Right cardiac atrium (tissue), 5 donors: ENCODE measurements around the gene TRIM26. TPM values are rescaled to one million over a fixed set of nuclear protein-coding genes. Genes with fewer than 3 reads are reported as not detected.
"Not testable (repeated sequence)": the region's sequence is repeated elsewhere in the genome, so short reads cannot be mapped to it uniquely, and the experiment has no call there.

Experiments
- ATAC-seq, 2 donors: fragments of 200-7000 bp; cut with Tn5 transposase; one replicate each; pipeline versions ENCODE4 v1.8.0 to v1.9.1; 2020; ENCODE audit warnings: moderate library complexity in 2 of 2, mild to moderate bottlenecking in 1 of 2
- DNase-seq, 3 donors: peaks; one replicate each; pipeline ENCODE4 v3.0.0-alpha.2; 2020
- H3K27ac ChIP-seq: one replicate; pipeline ENCODE4 v1.5.1; 2013; ENCODE audit warnings: mild to moderate bottlenecking, low read length, control low read depth, moderate library complexity
- H3K27me3 ChIP-seq: one replicate; pipeline ENCODE4 v1.6.1; 2013; ENCODE audit not compliant: control insufficient read depth, insufficient read depth
- H3K4me1 ChIP-seq: one replicate; pipeline ENCODE4 v1.6.1; 2013; ENCODE audit warnings: low read length; ENCODE audit not compliant: control insufficient read depth, insufficient read depth
- H3K4me3 ChIP-seq: one replicate; pipeline ENCODE4 v1.5.1; 2013; ENCODE audit warnings: low read length, control low read depth
- H3K9me3 ChIP-seq: one replicate; pipeline ENCODE4 v1.6.1; 2013; ENCODE audit warnings: low read length; ENCODE audit not compliant: control insufficient read depth
- WGBS: extraction: QIAGEN DNeasy Blood & Tissue Kit; methylation state at CpG from one replicate; pipeline ENCODE4 v1.1.7; 2013; 5-methylcytosine and 5-hydroxymethylcytosine counted together
- intact Hi-C, 4 donors: fragments of 100-400 bp; cut with DNase I; formaldehyde crosslinking; loops; one replicate each; pipeline versions ENCODE4 v1.11.0 to v1.14.0; 2022 to 2023
- polyA plus RNA-seq: library from polyadenylated mRNA; stranded (reverse); fragments of 200-250 nt; gene quantifications from one replicate; pipeline ENCODE4 v1.2.3, GENCODE V29; 2013
- total RNA-seq, 4 donors: library from RNA; stranded (reverse); fragmentation: NEBNext Ultra II Directional; extraction: Animal tissue kit (Norgen Biotek cat#: 25700); gene quantifications; one replicate each; pipeline ENCODE4 v1.2.1, GENCODE V29; 2021
- donor health status: healthy with polysubstance abuse.
- donor health status: DM: no; HTN: yes; CAD: no.
- donor health status: DM: no; HTN: no; CAD: no.
- donor health status: DM: no; HTN: yes; CAD: no; lungs with severe emphysema.
- donor health status: DM: yes; HTN: yes; CAD: no.

Gene TRIM26
- total and polyA plus RNA-seq, 5 donors, result 19.6 to 27.1 (median 25.0) TPM

DNA sequence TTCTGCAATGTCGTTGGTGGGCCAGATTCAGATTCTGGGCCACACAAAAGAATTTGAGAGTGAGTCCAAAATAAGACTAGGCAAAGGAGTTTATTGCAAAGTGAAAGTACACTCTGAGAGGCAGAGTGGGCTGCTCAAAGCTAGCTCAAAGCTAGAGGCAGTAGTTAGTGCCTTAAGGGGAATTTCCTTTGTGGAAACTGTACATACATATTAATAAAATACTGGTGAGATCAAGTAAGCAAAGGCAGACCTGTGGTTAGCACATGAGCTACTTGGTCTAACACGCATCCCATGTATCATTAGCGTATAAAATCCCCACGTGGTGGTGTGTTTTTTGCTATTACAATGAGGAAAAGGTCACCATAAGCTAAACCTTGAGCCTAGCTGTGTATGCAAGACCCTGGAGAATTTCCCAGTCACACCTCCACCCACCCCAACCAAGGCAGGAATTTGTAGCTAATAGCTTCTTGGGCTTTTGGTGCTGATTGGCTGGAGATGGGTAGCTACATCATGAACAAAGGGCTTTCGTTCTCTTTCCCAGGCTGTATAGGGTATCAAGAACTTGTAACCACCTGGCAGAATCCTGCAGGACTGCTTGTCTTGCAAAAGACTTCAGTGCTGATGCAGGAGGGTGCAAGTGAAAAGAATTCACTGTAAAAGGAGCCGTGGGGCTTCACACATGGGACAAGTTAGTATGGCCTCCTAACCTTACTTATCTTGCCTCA is 14.7 kb upstream of the TRIM26 start:
- ATAC-seq, result no peak

DNA sequence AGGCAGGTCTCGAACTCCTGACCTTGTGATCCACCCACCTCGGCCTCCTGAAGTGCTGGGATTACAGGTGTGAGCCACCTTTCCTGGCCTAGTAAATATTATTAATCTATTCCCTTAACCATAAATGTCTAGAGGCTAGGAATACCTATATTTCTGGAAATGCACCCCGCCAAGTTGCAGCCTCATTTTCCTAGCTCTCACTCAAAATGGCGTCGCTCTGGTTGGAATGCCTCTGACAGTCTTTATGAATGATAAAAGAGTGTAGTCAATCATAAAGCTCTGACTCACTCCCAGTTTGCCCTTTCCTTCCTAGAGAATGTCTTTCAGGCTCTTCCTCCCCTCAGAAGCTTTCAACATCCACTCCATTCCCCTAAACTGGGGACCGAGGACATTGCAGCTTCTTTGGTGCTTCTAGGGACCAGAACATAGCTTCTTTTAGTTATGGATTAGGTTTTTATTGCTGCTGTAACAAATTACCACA is 14.1 kb upstream of the TRIM26 start:
- H3K4me3 ChIP-seq, result no peak overlapping the region
- no peaks in the 10 kb centered on the region for H3K4me1 ChIP-seq
- H3K9me3 ChIP-seq, result no peaks in the 10 kb centered on the region
- ATAC-seq (no peak), DNase-seq (no peak)
- 78% methylated on average over 6 of the region's 6 CpGs for WGBS
- no peak overlapping the region for H3K27ac ChIP-seq
- H3K27me3 ChIP-seq, result no peaks in the 10 kb centered on the region
- intact Hi-C loops, result loop anchor here in 1 of 4 donors (10.0 kb wide), 1 partner anchor 168 kb away; no protein-coding TSS in a partner anchor

More for the DNA sequence above, 14.7 kb upstream of the TRIM26 start:
- Histone ChIP-seq H3K27me3 (no peaks in the 10 kb centered on the region), H3K27ac (no peak overlapping the region), H3K4me3 (no peak overlapping the region), H3K9me3 (no peaks in the 10 kb centered on the region), H3K4me1 (no peaks in the 10 kb centered on the region)
- 74% methylated on average over 6 of the region's 6 CpGs for WGBS
- no peak for DNase-seq
- intact Hi-C loops, result loop anchor here in 1 of 4 donors (10.0 kb wide), 1 partner anchor 167 kb away; no protein-coding TSS in a partner anchor

DNA sequence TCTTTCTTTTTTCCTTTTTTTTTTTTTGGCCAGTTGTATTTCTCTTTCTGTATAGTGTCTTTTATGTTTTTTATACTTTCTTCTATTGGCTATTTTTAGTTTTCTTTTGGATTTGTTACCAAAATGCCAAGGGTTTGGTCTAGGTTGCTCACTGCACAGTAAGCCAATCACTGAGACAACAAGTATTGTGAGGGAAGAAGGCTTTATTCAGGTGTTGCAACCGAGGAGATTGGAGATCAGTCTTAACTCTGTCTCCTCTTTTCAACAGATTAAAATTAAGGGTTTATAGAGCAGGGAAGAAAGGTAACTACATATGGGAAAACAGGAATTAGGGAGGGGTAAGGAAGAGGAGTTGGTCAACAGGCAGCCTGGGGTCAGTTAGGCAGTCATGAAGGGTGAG is 10.1 kb upstream of the TRIM26 start:
- Histone ChIP-seq H3K4me1 (no peaks in the 10 kb centered on the region), H3K27ac (no peak overlapping the region), H3K4me3 (no peak overlapping the region), H3K27me3 (no peaks in the 10 kb centered on the region), H3K9me3 (no peaks in the 10 kb centered on the region)
- ATAC-seq, result no peak
- 77% methylated on average over 1 of the region's 1 CpG for WGBS
- no peak for DNase-seq
- intact Hi-C loops, result loop anchor here in 1 of 4 donors (10.0 kb wide), 1 partner anchor 171 kb away; no protein-coding TSS in a partner anchor

DNA sequence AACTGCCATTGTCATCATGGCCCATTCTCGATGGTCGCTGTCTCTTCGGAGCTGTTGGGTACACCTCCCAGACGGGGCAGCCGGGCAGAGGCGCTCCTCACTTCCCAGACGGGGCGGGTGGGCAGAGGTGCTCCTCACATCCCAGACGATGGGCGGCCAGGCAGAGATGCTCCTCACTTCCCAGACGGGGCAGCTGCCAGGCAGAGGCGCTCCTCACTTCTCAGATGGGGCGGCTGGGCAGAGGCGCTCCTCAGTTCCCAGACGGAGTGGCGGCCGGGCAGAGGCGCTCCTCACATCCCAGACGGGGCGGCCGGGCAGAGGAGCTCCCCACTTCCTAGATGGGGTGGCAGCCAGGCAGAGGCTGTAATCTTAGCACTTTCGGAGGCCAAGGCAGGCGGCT is 8.8 kb upstream of the TRIM26 start:
- H3K9me3 ChIP-seq, H3K27ac ChIP-seq, DNase-seq, H3K4me3 ChIP-seq, H3K27me3 ChIP-seq, H3K4me1 ChIP-seq, ATAC-seq: not testable (repeated sequence)
- intact Hi-C loops, result loop anchor here in 1 of 4 donors (10.0 kb wide), 1 partner anchor 173 kb away; no protein-coding TSS in a partner anchor
- WGBS, result 96% methylated on average over 23 of the region's 23 CpGs

DNA sequence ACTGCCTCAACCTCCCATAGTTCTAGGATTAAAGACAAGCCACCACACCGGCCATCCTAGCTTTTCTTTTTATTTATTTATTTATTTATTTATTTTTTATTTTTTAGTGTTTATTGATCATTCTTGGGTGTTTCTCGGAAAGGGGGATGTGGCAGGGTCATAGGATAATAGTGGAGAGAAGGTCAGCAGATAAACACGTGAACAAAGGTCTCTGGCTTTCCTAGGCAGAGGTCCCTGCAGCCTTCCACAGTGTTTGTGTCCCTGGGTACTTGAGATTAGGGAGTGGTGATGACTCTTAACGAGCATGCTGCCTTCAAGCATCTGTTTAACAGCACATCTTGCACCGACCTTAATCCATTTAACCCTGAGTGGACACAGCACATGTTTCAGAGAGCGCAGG is 8.2 kb upstream of the TRIM26 start:
- H3K27ac ChIP-seq, H3K9me3 ChIP-seq, H3K4me1 ChIP-seq, ATAC-seq, H3K4me3 ChIP-seq, H3K27me3 ChIP-seq, DNase-seq: not testable (repeated sequence)
- 81% methylated on average over 6 of the region's 6 CpGs for WGBS
- intact Hi-C loops, result loop anchor here in 1 of 4 donors (10.0 kb wide), 1 partner anchor 173 kb away; no protein-coding TSS in a partner anchor

DNA sequence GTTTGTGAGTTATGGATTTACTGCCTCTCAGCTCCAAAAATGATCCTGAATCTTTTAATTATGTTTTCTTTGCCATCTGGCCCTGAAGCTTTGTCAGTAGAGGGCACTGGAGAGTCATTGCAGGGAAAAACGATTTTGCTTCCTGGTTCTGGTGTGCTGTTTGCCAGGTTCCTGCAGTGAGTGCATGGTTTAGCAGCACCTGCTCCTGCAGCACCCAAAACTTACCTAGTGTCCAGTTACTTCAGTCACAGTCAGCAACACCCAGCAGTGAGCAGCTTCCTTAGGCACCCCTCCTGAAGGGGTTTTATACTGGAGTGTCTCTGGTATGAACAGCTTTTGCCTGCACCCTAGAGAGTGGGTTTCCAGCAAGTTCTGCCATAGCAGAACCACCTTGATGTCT is 6.0 kb upstream of the TRIM26 start:
- Histone ChIP-seq H3K4me1 (no peaks in the 10 kb centered on the region), H3K27me3 (no peaks in the 10 kb centered on the region), H3K9me3 (no peaks in the 10 kb centered on the region), H3K27ac (no peak overlapping the region), H3K4me3 (no peak overlapping the region)
- DNase-seq (no peak), ATAC-seq (peak; percentile 44 to 49)
- intact Hi-C loops, result loop anchor here in 3 of 4 donors (5.0 to 10.0 kb wide), 3 partner anchors 106 to 1874 kb away; partner anchors contain the start of genes TRIM39 (in 1 of the 3) and ZKSCAN3 (in 1 of the 3)
- WGBS, result 0% methylated on average over 1 of the region's 1 CpG

DNA sequence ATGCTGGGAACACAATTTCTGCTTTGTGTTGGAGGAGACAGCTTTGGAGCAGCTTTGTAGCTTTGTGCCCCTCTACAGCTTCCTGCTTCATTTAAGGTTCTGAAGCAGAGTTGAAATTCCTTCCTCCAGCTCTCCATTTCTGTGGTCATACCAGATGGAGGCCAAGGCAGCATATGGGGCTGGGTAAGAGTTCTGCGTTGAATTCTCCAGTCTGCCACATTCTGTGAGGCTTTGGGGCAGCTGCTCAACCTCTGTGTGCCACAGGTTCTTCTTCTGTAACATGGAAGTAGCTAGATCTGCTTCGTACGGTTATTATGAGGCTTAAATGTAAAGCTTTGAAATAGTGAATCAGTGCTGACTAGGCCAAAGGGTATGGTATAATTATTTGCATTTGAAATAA is 2.9 kb upstream of the TRIM26 start:
- no peaks in the 10 kb centered on the region for H3K27me3 ChIP-seq
- ATAC-seq (no peak), DNase-seq (no peak)
- intact Hi-C loops, result loop anchor here in 3 of 4 donors (5.0 to 10.0 kb wide), 3 partner anchors 109 to 1871 kb away; partner anchors contain the start of genes TRIM39 (in 1 of the 3) and ZKSCAN3 (in 1 of the 3)
- no peak overlapping the region for H3K4me3 ChIP-seq
- peaks cover 1% of the 10 kb centered on the region for H3K4me1 ChIP-seq
- H3K27ac ChIP-seq, result no peak overlapping the region
- H3K9me3 ChIP-seq, result no peaks in the 10 kb centered on the region
- 76% methylated on average over 3 of the region's 3 CpGs for WGBS

DNA sequence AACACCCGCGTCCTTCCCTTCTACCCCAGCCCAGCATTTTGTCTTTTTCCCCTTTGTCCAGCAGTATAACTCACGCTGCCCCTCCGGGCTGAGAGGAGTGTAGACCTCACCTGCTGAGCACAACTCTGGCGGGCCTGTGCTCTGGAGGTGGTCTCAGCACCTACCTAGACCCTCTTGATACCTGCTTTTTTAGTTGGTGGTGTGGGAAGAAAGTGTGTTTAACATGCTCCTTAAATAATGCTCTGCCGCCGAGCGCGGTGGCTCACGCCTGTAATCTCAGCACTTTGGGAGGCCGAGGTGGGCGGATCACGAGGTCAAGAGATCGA is 1.4 kb upstream of the TRIM26 start:
- H3K27me3 ChIP-seq, result no peaks in the 10 kb centered on the region
- H3K4me3 ChIP-seq, result peak overlapping the region; percentile 53
- ATAC-seq, result no peak
- H3K27ac ChIP-seq, result peak overlapping the region; percentile 87
- intact Hi-C loops, result loop anchor here in 2 of 4 donors (10.0 kb wide), 2 partner anchors 110 to 1870 kb away; partner anchors contain the start of genes TRIM39 (in 1 of the 2) and ZKSCAN3 (in 1 of the 2)
- H3K4me1 ChIP-seq, result peaks cover 4% of the 10 kb centered on the region
- no peaks in the 10 kb centered on the region for H3K9me3 ChIP-seq
- DNase-seq, result peak in 1 of 3 donors; percentile 57
- 62% methylated on average over 14 of the region's 14 CpGs for WGBS

DNA sequence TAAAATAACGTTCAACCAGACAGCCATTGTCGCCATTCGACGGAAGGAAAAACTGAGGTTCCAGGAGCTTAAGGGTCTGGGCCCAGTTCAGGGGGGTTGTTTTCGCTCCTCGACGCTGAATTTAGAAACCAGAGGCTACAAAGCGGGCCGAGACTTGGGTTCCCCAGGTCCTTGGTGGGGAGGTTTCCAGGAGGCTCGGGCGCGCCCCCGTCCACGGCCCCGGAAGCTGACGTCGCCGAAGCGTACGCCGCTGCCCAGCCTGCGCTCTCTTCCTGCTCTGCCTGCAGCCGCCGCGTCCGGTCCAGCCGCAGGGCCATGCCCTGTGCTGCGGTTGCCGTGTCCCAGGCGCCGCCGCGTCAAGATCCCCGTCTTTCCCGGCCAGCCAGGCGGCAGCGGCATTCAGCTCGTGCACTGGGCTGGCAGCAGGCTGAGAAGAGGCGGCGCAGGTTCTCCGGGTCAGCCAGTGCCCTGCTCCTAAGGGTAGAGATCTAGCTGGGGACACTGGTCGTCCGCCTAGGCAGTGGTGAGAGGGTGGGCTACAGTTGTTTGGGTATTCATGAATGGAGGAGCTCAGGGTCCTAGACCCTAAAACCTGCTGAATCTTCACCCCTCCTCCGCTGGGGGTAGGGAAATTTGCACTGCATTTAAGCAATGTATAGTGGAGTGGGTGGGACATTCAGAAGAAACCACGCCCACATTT is 901 bp upstream of the TRIM26 start:
- peaks cover 4% of the 10 kb centered on the region for H3K4me1 ChIP-seq
- under 1% methylated on average over 45 of the region's 45 CpGs for WGBS

DNA sequence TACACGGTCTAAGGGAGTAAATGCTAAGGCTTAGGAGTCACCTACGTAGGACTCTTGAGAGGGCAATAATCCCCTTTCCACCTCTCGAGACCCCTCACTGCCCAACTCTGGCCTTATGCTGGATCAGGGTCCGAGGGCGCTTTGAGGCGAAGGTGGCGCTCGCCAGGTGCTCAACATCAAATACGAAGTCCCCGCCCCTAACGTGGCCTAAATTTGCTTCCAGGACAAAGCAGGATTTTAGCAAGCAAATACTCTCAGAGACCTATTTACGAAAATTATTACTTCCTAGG is 406 bp upstream of the TRIM26 start:
- Histone ChIP-seq H3K27ac (peak overlapping the region; percentile 87), H3K4me3 (peak overlapping the region; percentile 53), H3K4me1 (peaks cover 4% of the 10 kb centered on the region), H3K27me3 (no peaks in the 10 kb centered on the region), H3K9me3 (no peaks in the 10 kb centered on the region)
- ATAC-seq (no peak), DNase-seq (no peak)
- under 1% methylated on average over 12 of the region's 12 CpGs for WGBS
- intact Hi-C loops, result loop anchor here in 2 of 4 donors (10.0 kb wide), 2 partner anchors 111 to 1869 kb away; partner anchors contain the start of genes TRIM39 (in 1 of the 2) and ZKSCAN3 (in 1 of the 2)

More for the DNA sequence above, 901 bp upstream of the TRIM26 start:
- Histone ChIP-seq H3K4me3 (peak overlapping the region; percentile 53), H3K27ac (peak overlapping the region; percentile 87), H3K27me3 (no peaks in the 10 kb centered on the region), H3K9me3 (no peaks in the 10 kb centered on the region)
- ATAC-seq (peak; percentile 95), DNase-seq (peak; percentile 88 to 96 (median 96))
- intact Hi-C loops, result loop anchor here in 2 of 4 donors (10.0 kb wide), 2 partner anchors 111 to 1869 kb away; partner anchors contain the start of genes TRIM39 (in 1 of the 2) and ZKSCAN3 (in 1 of the 2)
